ENCODE data around the gene RALGAPA2. TPM values are rescaled to one million over a fixed set of nuclear protein-coding genes. Genes with fewer than 3 reads are reported as not detected.

RALGAPA2 gene
- total RNA-seq, 1 donor from 2014 or later: 24.8 TPM

DNA sequence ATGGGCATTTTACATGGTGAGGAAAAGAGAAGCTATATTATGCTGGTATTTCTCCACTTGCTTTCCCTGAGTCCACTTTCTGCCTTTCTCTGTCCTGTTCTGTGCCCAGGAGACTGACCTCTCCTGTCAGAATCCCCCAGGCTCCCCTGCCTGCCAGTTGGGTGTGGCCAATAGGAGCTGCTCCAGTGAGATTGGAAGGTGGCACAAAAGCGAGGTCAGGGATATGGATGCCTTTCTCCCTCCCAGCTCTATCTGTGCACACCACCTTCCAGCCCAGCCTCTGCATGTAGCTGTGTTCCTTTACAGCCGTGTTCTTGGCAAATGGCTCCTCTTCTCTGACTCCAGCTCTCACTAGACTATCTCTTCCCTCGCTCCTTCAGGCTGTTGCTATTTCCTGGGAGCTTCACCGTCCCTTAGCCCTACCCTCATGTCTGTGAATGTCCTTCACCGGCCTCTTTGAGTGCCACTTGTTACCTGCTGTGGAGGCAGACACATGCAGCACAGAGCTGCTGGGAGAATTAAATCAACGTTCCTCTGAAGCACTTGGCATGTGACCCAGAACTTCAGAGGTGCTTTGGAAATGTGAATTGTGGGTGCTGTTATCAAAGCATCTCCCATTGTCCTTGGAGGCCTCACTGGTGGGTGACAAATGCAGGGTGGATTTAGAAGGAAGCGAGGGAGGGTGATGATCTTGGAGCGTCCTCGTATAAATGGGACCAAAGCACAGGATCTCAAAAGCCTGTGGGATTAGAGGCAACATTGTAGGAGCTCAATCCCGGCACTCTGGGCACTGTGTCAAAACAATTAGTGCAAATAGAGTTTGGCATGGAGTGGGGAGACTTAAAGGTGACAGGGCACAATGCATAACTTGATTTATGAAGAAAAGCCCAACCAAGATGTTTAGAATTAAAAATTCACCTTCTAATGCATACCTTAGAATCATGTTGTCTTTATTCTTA is 28.9 kb upstream of the RALGAPA2 start:
- H3K4me3 ChIP-seq (ENCODE audit: low read depth, low read length): no peak overlapping the region
- H3K36me3 ChIP-seq (ENCODE audit: control insufficient read depth, insufficient read depth, low read length): no peaks in the 10 kb centered on the region
- no peak for DNase-seq (ENCODE audit: low read depth)
- TF ChIP-seq CTCF (IDR thresholded peaks at IDR 0.05; ENCODE audit: insufficient read depth, low read length, poor library complexity, severe bottlenecking): no peak
- H3K27me3 ChIP-seq (ENCODE audit: control insufficient read depth, insufficient read depth, low read length): no peaks in the 10 kb centered on the region

DNA sequence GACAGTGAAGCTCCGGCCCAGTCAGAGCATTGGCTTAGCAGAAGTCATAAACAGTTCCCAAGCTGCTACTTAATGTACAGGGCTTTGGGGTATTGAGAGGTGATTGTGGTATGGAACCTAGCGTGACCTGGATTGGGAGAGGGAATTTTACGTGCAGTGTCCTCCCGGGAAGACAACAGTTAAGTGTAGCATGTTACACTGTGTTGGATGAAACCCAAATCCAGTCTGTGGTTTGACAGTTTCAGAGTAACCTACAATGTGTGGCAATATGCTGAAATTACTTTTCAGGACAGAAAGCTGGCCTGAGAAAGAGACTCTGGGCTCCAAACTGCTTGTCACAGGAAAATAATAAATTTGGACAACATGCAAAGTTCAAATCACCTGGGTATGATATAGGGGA is 28.1 kb upstream of the RALGAPA2 start:
- Histone ChIP-seq H3K27me3 (ENCODE audit: control insufficient read depth, insufficient read depth, low read length) (no peaks in the 10 kb centered on the region), H3K4me3 (ENCODE audit: low read depth, low read length) (no peak overlapping the region), H3K36me3 (ENCODE audit: control insufficient read depth, insufficient read depth, low read length) (no peaks in the 10 kb centered on the region)
- DNase-seq (ENCODE audit: low read depth): no peak
- no peak for TF ChIP-seq CTCF (IDR thresholded peaks at IDR 0.05; ENCODE audit: insufficient read depth, low read length, poor library complexity, severe bottlenecking)

DNA sequence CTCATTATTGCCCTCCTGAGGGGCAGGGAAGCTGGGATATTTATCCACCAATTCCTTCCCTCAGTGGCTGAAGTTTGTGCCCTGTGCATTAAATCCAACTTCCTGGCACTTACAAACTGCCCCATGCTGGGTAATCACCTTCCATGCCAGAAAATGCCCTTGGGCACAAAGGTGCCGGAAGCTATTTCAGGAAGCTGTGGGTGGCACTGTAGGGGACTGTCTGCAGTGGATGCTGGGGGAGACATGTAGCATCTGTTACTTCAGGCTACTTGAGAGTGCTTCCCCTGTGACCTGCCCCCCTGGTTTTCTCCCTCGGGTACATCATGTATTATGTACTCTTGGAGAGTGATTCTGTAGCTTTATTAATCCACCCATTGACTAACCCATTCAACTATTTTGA is 24.7 kb upstream of the RALGAPA2 start:
- no peak for TF ChIP-seq CTCF (IDR thresholded peaks at IDR 0.05; ENCODE audit: insufficient read depth, low read length, poor library complexity, severe bottlenecking)
- no peaks in the 10 kb centered on the region for H3K27me3 ChIP-seq (ENCODE audit: control insufficient read depth, insufficient read depth, low read length)
- no peak overlapping the region for H3K4me3 ChIP-seq (ENCODE audit: low read depth, low read length)
- no peaks in the 10 kb centered on the region for H3K36me3 ChIP-seq (ENCODE audit: control insufficient read depth, insufficient read depth, low read length)
- no peak for DNase-seq (ENCODE audit: low read depth)

DNA sequence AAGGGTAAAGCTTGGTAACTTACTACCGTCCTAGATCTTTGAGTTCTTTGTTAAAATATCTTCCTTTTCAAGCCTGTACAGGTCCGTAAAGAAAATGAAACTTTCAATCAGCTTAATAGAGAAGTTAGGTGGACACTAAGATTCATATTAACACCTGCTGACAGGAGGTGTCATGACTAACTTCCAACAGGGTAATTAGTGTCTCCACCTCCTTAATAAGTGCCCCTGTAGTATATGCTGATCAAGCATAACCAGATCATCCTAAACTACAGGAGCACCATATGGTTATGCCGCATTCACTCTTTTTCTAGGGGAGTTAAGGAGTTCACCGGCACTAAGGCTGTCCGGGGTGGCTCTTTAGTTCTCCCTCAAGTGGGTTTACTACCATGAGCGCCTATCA is 23.9 kb upstream of the RALGAPA2 start:
- H3K27me3 ChIP-seq (ENCODE audit: control insufficient read depth, insufficient read depth, low read length): no peaks in the 10 kb centered on the region
- no peak for DNase-seq (ENCODE audit: low read depth)
- TF ChIP-seq CTCF (IDR thresholded peaks at IDR 0.05; ENCODE audit: insufficient read depth, low read length, poor library complexity, severe bottlenecking): no peak
- no peak overlapping the region for H3K4me3 ChIP-seq (ENCODE audit: low read depth, low read length)
- no peaks in the 10 kb centered on the region for H3K36me3 ChIP-seq (ENCODE audit: control insufficient read depth, insufficient read depth, low read length)

DNA sequence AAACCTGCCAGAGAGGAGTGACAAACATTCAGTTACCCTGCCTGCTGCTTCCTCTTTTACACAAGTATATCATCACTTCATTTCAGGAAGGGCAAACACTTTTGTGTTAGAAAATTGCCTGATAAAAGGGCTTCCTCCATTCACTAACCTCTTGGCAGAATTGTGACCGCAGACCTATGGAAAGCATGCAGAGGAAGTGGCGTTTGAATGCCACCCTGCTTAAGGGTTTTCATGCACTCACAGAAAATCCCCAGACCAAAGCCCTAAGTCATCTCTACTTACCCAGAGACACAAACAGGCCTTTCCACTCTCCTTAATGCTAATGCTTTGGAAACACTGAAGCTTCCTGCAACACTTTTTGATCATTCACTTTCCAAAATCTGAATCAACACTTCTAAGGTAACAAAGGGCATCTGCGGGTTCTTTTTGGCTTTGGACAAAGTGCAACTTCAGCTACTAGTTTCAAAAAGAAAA is 22.1 kb upstream of the RALGAPA2 start:
- no peaks in the 10 kb centered on the region for H3K27me3 ChIP-seq (ENCODE audit: control insufficient read depth, insufficient read depth, low read length)

More for the DNA sequence above, 22.1 kb upstream of the RALGAPA2 start:
- TF ChIP-seq CTCF (IDR thresholded peaks at IDR 0.05; ENCODE audit: insufficient read depth, low read length, poor library complexity, severe bottlenecking): no peak
- no peak for DNase-seq (ENCODE audit: low read depth)
- H3K4me3 ChIP-seq (ENCODE audit: low read depth, low read length): no peak overlapping the region
- no peaks in the 10 kb centered on the region for H3K36me3 ChIP-seq (ENCODE audit: control insufficient read depth, insufficient read depth, low read length)
